A375 (cell line): ENCODE results near the gene VHLL. TPM values are rescaled to one million over a fixed set of nuclear protein-coding genes. Genes with fewer than 3 reads are reported as not detected.

Experiments
- total RNA-seq: library from RNA; depleted of rRNA; stranded (reverse); fragments of >200 nt; shearing (Covaris generic); gene quantifications from 2 replicates; pipeline ENCODE4 v1.2.3, GENCODE V29; 2014; rRNA removed

VHLL gene
- 0.19 TPM in 1 of 2 replicates, not detected in the other for total RNA-seq

DNA sequence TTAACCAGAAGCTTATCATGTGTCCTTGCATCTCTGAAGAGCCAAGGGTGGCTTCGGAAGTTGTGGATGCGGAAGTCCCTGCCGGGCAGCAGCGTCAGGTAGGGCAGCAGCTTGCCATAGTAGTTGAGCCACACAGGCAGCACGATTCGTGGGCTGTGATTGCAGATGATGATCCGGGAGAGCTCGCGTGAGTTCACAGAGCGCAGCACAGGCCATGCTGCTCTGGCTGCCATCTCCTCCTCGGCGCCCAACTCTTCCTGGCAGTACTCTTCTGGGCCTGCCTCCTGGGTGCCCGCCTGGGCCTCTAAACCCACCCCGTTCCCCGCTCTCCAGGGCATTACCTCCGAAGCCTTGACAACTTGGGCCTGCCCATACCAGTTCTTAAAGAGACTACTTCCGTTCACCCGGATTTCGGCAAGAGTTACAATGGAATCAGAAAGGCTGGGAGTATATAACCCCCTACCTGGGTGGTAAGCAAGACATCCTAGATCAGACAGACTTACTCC lies at the start of gene VHLL:
TSS of gene VHLL (minus strand) at position 456 of the 506 bp plus-strand sequence. CDS start at position 338, 118 bp downstream.

GRCh38 chr1:156338180-156338976 lies 39.3 kb upstream of the VHLL start, which contains the start of the genes CCT3 and TSACC:
TSS of gene CCT3 (minus strand) at chr1:156338292. CDS start at chr1:156338184, 108 bp downstream.
TSS of gene TSACC (plus strand) at chr1:156338526. CDS start at chr1:156339758, 1,232 bp downstream.

DNA sequence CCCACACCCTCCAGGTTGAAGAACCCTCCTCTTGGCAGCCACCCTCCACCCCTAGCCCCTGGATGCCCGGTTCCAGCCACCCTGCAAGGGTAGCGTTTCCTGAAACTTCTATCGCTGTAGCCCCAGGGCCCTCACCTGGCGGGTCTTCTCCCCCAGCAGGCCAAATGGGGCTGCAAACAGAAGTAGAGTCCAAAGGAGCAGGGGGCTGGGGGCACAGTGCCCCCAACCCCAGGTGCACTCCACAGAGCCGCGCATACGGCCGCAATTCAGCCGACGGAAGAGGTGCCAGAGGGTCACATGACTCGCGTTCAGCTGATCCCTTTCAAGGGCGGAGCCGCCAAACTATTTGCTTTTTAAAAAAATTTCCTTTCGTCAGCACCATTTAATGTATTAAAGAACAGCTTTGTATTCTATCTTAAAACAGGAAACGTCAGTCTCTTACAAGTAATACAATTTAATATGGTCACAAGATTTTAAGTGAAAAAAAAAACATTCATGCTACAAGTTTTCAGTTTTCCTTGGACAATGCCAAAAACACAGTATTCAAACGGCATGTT lies 3.6 kb downstream of the VHLL start, which contains the start of gene GLMP:
TSS of gene GLMP (minus strand) at position 289 of the 557 bp plus-strand sequence. CDS start at position 255, 34 bp downstream.

GRCh38 chr1:156284112-156284511 lies 15.0 kb downstream of the VHLL start, which contains the start of gene TMEM79:
TSS of gene TMEM79 (plus strand) at chr1:156284325. CDS start at chr1:156285227, 902 bp downstream.

DNA sequence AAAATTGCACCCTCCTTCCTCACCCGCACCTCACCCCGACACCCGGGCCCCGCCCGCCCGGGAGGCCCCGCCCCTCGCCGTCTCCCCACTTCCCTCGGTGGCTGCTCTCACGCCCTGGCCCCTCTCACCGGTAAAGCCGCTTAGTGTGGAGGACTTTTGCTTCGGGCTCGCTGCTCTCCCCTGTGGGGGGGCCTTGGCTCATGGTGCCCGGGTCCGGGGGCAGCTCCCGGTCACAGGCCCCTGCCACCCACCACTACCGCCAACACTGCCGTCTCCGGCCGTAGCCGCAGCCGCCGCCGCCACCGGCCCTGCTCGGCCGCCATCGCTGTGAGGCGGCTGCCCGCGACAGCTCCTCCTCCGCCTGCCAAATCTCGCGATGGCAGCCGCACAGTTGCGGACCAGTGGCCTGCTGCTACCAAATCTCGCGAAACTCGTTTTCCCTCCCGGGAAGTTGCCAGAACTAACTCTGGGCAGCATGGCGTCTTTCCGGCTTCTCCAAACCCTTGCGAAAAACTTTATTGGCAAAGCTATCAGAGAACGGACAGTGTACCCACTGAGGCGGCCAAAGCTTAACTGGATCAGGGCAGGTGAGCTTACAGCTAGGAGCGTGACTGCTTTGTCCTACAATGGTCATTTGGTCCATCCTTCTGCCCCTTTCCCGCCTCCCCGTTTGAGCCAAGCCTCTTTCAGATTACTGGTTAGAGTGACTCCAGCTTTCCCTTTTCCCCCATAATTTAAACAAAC lies 16.5 kb downstream of the VHLL start, which contains the start of gene SMG5:
TSS of gene SMG5 (minus strand) at position 347 of the 744 bp plus-strand sequence. CDS start at position 202, 145 bp downstream.

Other genes starting within 250 kb of the VHLL start
- gene UBQLN4, start 245.5 kb downstream of the VHLL start, total RNA-seq = 35.8 and 38.4 TPM in 2 replicates
- gene LAMTOR2, start 244.5 kb downstream of the VHLL start, total RNA-seq = 104 and 106 TPM in 2 replicates
- not detected in 2 replicates for gene RAB25, start 238.1 kb downstream of the VHLL start, total RNA-seq
- 6.8 and 11.9 TPM in 2 replicates for gene MEX3A, start 216.8 kb downstream of the VHLL start, total RNA-seq
- 1,986 and 2,053 TPM in 2 replicates for gene LMNA, start 184.6 kb downstream of the VHLL start, total RNA-seq
- 0.11 and 0.29 TPM in 2 replicates for gene SEMA4A, start 145.7 kb downstream of the VHLL start, total RNA-seq
- 24.3 and 28.2 TPM in 2 replicates for gene SLC25A44, start 105.2 kb downstream of the VHLL start, total RNA-seq
- 129 and 131 TPM in 2 replicates for gene PMF1, start 86.3 kb downstream of the VHLL start, total RNA-seq
- 2.2 and 5.1 TPM in 2 replicates for gene BGLAP, start 57.1 kb downstream of the VHLL start, total RNA-seq
- 20.0 and 20.7 TPM in 2 replicates for gene PAQR6, start 51.3 kb downstream of the VHLL start, total RNA-seq
- 93.9 and 103 TPM in 2 replicates for gene SMG5, start 16.5 kb downstream of the VHLL start, total RNA-seq
- 3.1 and 4.0 TPM in 2 replicates for gene TMEM79, start 15.0 kb downstream of the VHLL start, total RNA-seq
- 86.4 and 110 TPM in 2 replicates for gene GLMP, start 3.6 kb downstream of the VHLL start, total RNA-seq
- gene CCT3, start 39.0 kb upstream of the VHLL start, total RNA-seq = 455 and 469 TPM in 2 replicates
- 0.50 TPM in 1 of 2 replicates, not detected in the other for gene TSACC, start 39.2 kb upstream of the VHLL start, total RNA-seq
- gene RHBG, start 69.9 kb upstream of the VHLL start, total RNA-seq = not detected in 2 replicates
- gene MEF2D, start 201.5 kb upstream of the VHLL start, total RNA-seq = 23.1 and 26.2 TPM in 2 replicates